HUES64 (cell line): ENCODE measurements around the gene TEX29.

Experiments used
- H3K27ac ChIP-seq: 2 replicates; pipeline ENCODE4 v1.7.0; 2013; ENCODE audit warnings: low read depth, low read length, inconsistent platforms
- H3K27me3 ChIP-seq: 2 replicates; pipeline ENCODE4 v1.6.1; 2013; ENCODE audit warnings: mild to moderate bottlenecking, low read length; ENCODE audit not compliant: insufficient read depth
- H3K36me3 ChIP-seq: 2 replicates; pipeline ENCODE4 v1.6.1; 2013; ENCODE audit warnings: mild to moderate bottlenecking, low read length; ENCODE audit not compliant: insufficient read depth
- H3K4me1 ChIP-seq: 2 replicates; pipeline ENCODE4 v1.6.1; 2013; ENCODE audit warnings: mild to moderate bottlenecking, low read length, moderate library complexity; ENCODE audit not compliant: insufficient read depth
- H3K4me3 ChIP-seq: 2 replicates; pipeline ENCODE4 v1.5.1; 2013; ENCODE audit warnings: mild to moderate bottlenecking, low read length, moderate library complexity
- H3K9ac ChIP-seq: 2 replicates; pipeline ENCODE4 v1.6.1; 2013; ENCODE audit warnings: mild to moderate bottlenecking, low read depth, low read length
- H3K9me3 ChIP-seq: 2 replicates; pipeline ENCODE4 v1.6.1; 2013; ENCODE audit warnings: low read depth, low read length; ENCODE audit not compliant: insufficient read depth
- WGBS: fragments of 150-250, 120-280 bp; methylation state at CpG from one replicate; pipeline ENCODE4 v1.1.7; 2013; ENCODE audit warnings: missing lambda C conversion rate; 5-methylcytosine and 5-hydroxymethylcytosine counted together

The TEX29 gene

DNA sequence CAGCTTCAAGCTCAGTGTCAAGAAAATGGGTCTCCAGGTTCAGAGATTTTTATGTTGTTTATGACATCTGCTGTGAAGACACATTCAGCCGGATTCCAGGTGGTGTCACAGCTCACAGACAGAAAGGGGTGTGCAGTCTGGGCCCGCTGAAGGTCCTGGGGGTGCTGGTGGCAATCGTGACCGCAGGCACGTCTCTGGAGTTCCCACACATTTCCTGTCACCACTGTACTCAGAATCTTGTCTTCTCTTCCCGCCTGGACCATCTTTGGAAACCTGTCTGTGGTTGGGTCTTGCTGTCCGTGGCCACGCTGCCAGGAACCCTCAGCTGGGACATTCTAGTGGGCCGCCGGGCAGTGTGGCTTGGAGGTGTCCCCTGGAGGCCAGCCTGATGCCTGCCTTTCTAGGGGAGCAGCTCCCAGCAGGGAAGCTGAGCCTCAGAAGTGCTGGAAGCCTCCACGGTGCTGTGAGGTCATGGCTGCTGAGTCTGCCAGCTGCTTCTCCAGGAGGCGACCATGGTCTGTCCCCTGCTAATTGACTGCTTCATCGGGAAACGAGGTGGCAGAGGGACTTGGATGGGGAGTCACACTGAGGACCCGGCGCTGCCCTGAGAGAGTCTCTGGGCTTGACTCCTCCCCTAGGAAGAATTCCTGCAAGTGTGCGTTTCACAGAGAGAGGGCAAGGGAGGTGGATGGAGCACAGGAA, 3.7 kb downstream of the TEX29 start:
- 89% methylated on average over 17 of the region's 17 CpGs for WGBS
- H3K9ac ChIP-seq: no peak overlapping the region
- H3K4me3 ChIP-seq: no peak overlapping the region
- H3K27ac ChIP-seq: no peak overlapping the region
- no peaks in the 10 kb centered on the region for H3K27me3 ChIP-seq
- H3K9me3 ChIP-seq: no peaks in the 10 kb centered on the region
- no peaks in the 10 kb centered on the region for H3K4me1 ChIP-seq
- H3K36me3 ChIP-seq: no peaks in the 10 kb centered on the region

DNA sequence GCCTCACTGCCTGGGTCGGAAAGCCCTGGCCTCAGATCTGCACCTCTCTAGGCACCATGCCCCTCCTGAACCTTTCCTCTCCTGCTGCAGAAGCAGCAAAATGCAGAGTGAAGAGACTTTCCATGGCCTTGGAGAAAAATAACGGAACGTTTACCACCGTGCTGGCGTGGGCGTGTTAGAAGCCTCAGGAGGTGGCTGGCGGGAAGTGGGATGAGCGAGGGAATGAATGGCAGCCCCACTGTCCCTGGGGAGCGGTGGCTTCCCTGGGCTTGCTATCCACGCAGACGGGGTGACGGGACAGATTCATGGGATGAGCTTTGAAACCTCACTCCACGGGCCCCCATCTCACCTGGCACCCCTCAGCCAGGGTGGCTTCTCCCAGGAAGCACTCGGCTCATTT, 4.3 kb downstream of the TEX29 start:
- 93% methylated on average over 14 of the region's 14 CpGs for WGBS
- Histone ChIP-seq H3K4me3 (no peak overlapping the region), H3K27ac (no peak overlapping the region), H3K9me3 (no peaks in the 10 kb centered on the region), H3K4me1 (no peaks in the 10 kb centered on the region), H3K9ac (no peak overlapping the region), H3K36me3 (no peaks in the 10 kb centered on the region), H3K27me3 (no peaks in the 10 kb centered on the region)

DNA sequence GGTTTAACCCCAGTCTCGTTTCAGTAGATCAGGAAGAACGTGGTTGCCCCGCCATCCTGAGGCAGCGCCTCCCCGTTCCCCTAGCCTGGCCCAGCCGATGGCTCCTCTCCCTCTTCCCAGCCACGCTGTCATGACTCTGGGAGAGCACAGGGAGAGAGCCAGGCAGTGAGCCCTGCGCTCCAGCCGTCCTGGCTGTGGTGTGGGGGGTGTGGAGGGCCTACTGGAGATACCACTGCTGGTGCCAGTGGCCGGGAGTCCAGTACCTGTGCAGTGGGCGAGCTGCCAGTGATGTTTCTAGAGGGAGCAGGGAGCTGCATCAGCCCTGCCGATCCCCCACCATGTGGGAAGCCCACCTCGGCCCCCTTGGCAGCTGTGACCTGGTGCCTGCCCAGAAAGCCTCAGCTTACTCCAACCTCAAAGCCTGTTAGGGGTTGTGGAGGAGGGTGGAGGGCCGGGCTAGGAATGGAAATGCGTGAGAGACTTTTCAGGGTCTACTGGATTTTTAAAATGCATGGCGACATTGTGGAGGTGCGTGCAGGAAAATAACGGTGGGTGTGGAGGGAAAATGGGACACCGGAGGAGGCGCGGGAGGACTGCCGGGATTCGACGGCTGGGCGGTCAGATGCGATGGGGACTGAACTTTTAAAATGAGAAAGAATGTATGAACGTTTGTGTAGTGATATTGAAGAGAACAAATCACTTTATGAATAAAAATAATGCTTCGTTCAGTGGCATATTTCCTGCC, 4.9 kb downstream of the TEX29 start:
- Histone ChIP-seq H3K9ac (no peak overlapping the region), H3K27me3 (no peaks in the 10 kb centered on the region), H3K4me1 (no peaks in the 10 kb centered on the region), H3K27ac (no peak overlapping the region), H3K4me3 (no peak overlapping the region), H3K36me3 (no peaks in the 10 kb centered on the region), H3K9me3 (no peaks in the 10 kb centered on the region)
- 95% methylated on average over 28 of the region's 28 CpGs for WGBS

DNA sequence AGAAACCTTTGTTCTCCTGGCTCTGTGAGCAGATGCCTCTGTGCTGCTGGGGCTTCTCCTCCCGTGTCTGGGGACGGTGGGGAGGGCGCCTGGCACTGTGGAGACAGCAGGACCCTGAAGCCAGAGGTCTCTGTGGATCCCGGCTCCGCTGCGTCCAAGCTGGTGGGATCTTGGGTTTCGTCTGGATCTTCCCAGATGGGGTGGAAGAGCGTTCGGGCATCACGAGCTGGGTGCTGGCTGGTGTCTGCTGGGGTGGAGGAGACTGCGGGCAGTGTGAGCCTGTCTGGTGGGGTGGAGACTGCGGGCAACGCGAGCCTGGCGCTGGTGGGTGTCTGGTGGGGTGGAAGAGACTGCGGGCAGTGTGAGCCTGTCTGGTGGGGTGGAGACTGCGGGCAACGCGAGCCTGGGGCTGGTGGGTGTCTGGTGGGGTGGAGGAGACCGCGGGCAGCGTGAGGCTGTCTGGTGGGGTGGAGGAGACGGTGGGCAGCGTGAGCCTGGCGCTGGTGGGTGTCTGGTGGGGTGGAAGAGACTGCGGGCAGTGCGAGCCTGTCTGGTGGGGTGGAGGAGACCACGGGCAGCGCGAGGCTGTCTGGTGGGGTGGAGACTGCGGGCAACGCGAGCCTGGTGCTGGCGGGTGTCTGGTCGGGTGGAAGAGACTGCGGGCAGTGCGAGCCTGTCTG, 5.6 kb downstream of the TEX29 start:
- Histone ChIP-seq H3K36me3 (no peaks in the 10 kb centered on the region), H3K27ac (no peak overlapping the region), H3K27me3 (no peaks in the 10 kb centered on the region), H3K4me1 (no peaks in the 10 kb centered on the region), H3K9me3 (no peaks in the 10 kb centered on the region), H3K9ac (no peak overlapping the region), H3K4me3 (no peak overlapping the region)
- 90% methylated on average over 37 of the region's 37 CpGs for WGBS

DNA sequence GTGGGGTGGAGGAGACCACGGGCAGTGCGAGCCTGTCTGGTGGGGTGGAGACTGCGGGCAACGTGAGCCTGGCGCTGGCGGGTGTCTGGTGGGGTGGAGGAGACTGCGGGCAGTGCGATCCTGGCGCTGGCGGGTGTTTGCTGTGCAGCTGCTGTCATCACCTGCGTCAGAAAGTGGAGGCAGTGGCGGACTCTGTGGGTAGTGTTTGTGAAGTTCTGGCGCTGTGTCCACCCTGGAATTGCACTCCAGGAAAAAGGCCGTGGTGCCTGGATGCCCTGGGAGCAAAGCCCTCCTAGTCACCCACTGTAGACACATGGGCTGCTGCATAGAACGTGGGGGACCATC, 6.2 kb downstream of the TEX29 start:
- 89% methylated on average over 15 of the region's 15 CpGs for WGBS
- Histone ChIP-seq H3K4me3 (no peak overlapping the region), H3K9ac (no peak overlapping the region), H3K36me3 (no peaks in the 10 kb centered on the region), H3K4me1 (no peaks in the 10 kb centered on the region), H3K9me3 (no peaks in the 10 kb centered on the region), H3K27ac (no peak overlapping the region), H3K27me3 (no peaks in the 10 kb centered on the region)

DNA sequence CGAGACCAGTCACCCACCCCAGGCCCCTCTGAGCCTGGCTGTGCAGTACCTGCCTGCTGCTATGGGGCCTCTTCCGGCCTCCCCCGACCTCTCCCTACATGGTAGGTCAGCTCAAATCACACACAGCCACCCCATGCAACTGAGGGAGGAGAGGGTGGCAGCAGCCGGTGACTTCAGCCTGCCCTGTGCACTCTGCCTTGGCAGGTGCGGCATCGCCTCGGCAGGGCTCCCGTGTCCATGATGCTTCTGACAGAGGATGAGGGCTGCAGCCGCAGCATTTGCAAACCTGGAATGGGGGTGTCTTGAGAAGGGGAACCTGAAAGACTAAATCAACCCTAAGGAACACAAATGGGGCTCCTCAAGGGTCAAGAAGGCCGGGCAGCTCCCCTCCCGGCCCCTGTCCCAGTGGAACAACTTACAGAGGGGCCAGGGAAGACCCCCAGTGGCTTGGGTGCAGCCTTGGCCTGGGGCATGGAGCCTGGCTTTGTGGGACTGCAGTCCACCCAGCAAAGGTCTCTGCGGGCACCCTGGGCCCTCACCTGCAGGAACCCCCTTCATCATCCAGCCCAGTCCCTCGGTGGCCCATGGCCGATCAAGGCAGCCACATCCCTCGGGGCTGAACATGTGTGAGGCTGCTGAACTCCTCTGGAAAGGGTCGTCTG, 6.7 kb downstream of the TEX29 start:
- no peaks in the 10 kb centered on the region for H3K4me1 ChIP-seq
- no peaks in the 10 kb centered on the region for H3K36me3 ChIP-seq
- H3K4me3 ChIP-seq: no peak overlapping the region
- no peak overlapping the region for H3K9ac ChIP-seq
- H3K27ac ChIP-seq: no peak overlapping the region
- H3K9me3 ChIP-seq: no peaks in the 10 kb centered on the region
- WGBS: 92% methylated on average over 16 of the region's 16 CpGs
- H3K27me3 ChIP-seq: no peaks in the 10 kb centered on the region

DNA sequence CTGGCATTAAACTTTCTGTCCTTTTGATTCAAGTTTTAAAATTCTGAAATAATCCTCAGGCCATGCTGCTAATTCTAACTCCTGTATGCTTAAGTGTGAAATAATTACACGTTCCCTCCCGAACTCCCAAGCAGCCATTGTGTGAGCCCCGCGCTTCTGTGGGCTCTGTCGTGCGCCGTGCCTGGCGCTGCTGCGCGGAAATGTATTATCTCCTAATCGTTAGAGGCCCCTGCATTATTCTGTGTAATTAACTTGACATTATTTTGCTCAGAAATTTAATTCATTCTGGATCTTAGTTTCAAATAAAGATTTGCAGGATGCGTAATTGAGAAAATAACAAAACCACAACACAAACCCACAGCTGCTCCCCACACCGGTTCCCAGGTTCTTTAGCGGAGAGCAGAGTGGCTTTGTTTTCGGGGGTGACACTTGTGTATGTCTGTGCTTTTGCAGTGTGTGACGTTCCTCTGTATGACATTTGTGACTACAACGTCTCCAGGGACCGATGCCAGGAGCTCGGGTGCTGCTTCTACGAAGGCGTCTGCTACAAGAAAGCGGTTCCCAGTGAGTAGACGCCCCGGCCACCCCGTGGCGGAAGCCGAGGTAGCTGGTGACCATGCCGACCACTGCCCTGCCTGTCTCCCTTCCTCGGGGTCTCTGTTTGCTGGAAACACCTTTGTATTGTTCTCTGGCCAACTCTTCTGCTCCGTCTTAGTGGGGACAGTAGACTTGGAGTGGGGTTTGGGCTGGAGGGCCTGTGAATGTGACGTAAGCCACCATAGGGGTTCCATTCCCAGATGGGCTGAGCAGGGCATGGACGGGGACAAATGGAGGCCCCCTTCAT, 7.5 kb downstream of the TEX29 start:
- no peaks in the 10 kb centered on the region for H3K9me3 ChIP-seq
- H3K36me3 ChIP-seq: no peaks in the 10 kb centered on the region
- H3K27ac ChIP-seq: no peak overlapping the region
- no peaks in the 10 kb centered on the region for H3K4me1 ChIP-seq
- H3K4me3 ChIP-seq: no peak overlapping the region
- H3K9ac ChIP-seq: no peak overlapping the region
- no peaks in the 10 kb centered on the region for H3K27me3 ChIP-seq
- 93% methylated on average over 31 of the region's 32 CpGs for WGBS

DNA sequence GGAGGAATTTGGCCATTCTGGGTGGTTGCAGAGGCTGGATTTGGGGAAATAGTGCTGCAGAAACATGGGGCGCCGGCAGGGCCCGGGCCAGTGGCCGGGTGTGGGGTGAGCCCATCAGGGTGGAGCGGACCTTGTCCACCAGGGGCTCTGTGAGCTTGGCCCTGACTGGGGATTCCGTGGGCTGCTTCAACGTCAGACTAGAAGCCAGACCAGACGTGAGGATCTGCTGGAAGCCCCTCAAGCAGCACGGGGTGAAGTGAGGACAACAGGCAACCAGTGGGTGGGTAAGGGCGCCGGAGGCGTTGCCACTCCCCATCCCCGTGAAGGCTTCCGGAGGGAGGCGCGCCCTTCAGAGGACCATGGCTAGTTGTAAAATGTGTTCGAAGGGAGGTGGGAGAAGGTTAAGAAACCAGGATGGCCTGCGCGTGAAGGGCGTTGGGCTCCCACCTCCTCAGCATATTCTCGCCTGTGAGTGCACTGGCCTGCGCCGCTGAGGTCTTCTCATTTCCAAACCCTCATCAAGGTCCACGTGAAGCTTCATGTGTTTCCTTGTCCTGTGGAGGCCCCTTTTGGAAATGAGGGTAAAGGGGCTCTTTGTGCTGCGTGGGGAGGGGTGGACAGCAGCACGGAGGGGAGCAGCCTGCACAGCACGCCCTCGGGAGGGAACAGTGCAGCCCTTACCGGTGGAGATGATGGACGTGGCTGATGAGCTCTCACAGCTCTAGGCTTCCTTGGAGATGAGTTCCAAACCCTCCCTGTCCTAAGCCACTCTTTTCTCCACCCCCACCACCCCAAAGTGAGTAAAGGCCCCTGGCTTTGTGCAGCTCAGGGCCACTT, 8.3 kb downstream of the TEX29 start:
- H3K27ac ChIP-seq: no peak overlapping the region
- H3K36me3 ChIP-seq: no peaks in the 10 kb centered on the region
- no peak overlapping the region for H3K4me3 ChIP-seq
- no peaks in the 10 kb centered on the region for H3K4me1 ChIP-seq
- 91% methylated on average over 30 of the region's 30 CpGs for WGBS
- no peaks in the 10 kb centered on the region for H3K9me3 ChIP-seq
- H3K27me3 ChIP-seq: no peaks in the 10 kb centered on the region
- no peak overlapping the region for H3K9ac ChIP-seq

DNA sequence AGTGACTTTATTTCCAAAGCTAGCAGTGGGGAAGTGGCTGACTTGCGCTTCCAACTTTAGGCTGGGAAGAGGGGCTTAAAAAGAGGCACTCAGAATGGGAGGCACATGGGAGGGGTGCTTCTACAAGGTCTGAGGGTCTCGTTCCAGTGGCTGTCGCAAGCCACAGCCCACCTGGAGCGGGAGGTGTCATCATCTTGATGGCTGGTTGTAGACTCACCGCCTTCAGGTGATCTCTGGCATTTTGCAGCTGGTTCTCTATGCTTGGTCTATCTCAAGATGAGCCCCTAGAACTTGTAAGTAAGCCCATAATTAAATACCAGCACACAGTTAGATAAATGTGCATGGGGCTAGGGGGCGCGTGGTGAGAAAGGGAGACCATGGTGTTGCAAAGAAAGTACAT, 9.2 kb downstream of the TEX29 start:
- Histone ChIP-seq H3K4me3 (no peak overlapping the region), H3K36me3 (no peaks in the 10 kb centered on the region), H3K27me3 (no peaks in the 10 kb centered on the region), H3K4me1 (no peaks in the 10 kb centered on the region), H3K27ac (no peak overlapping the region), H3K9ac (no peak overlapping the region), H3K9me3 (no peaks in the 10 kb centered on the region)
- WGBS: 94% methylated on average over 7 of the region's 7 CpGs

DNA sequence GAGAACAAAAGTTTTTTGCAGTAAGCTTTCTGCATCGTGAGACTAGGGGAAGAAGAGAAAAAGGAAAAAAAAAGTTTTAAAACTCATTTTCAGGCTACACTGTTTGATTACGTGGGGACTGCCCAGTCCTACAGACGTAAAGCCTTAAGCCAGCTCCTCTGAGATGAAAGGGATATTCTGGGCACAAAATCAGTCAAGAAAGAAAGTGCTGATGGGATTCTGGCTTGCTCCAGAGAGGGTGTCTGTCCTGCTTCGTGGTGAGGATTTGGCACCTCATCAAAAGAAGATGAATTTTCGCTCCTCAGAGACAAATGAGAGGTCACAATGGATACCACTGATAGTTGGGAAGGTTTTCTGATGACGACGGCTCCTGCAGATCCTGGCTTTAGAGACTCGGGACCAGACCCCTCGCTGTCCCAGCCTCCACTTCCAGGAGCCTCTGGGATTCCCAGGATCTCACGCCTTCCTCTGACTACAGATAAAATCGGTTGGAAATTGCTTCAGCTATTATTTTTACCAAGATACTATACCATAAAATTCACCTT, 9.7 kb downstream of the TEX29 start:
- Histone ChIP-seq H3K27me3 (no peaks in the 10 kb centered on the region), H3K36me3 (no peaks in the 10 kb centered on the region), H3K9ac (no peak overlapping the region), H3K4me3 (no peak overlapping the region), H3K9me3 (no peaks in the 10 kb centered on the region), H3K27ac (no peak overlapping the region), H3K4me1 (no peaks in the 10 kb centered on the region)
- 91% methylated on average over 11 of the region's 11 CpGs for WGBS
